Left renal cortex interstitium (tissue), 4 donors: ENCODE measurements around the gene DPYD. TPM values are rescaled to one million over a fixed set of nuclear protein-coding genes. Genes with fewer than 3 reads are reported as not detected.
A peak's percentile ranks its signal among the peaks of the same experiment; 100 is the strongest.

Experiments
- DNase-seq, 4 donors: peaks; one replicate each; pipeline ENCODE4 v3.0.0-alpha.2; 2013; ENCODE audit warnings: low read depth in 4 of 4, low spot score in 2 of 4, missing footprints in 1 of 4
- polyA plus RNA-seq, 4 donors: library from polyadenylated mRNA; unstranded; fragments of 120-200 nt; gene quantifications; one replicate each; pipeline ENCODE4 v1.2.1, GENCODE V29; 2013; ENCODE audit not compliant: insufficient read length in 4 of 4

The DPYD gene
- polyA plus RNA-seq, 4 donors = 10.9 to 14.9 (median 12.9) TPM

- DNase-seq = no peak
Measured at GRCh38 chr1:97802011-97802410, 118.8 kb downstream of the DPYD start.

- no peak for DNase-seq
Measured at GRCh38 chr1:97797403-97798183, 123.2 kb downstream of the DPYD start.

- no peak for DNase-seq
Measured at GRCh38 chr1:97796711-97797110, 124.1 kb downstream of the DPYD start.

GRCh38 chr1:97792655-97793054 is 128.2 kb downstream of the DPYD start:
- no peak for DNase-seq

- no peak for DNase-seq
Measured at GRCh38 chr1:97791251-97791650, 129.6 kb downstream of the DPYD start.

GRCh38 chr1:97787231-97787630 is 133.6 kb downstream of the DPYD start:
- DNase-seq = no peak

- DNase-seq = no peak
Measured at GRCh38 chr1:97784661-97785060, 136.2 kb downstream of the DPYD start.

- DNase-seq = no peak
Measured at GRCh38 chr1:97783751-97784150, 137.1 kb downstream of the DPYD start.

GRCh38 chr1:97781762-97782337 is 139.0 kb downstream of the DPYD start:
- DNase-seq = no peak

GRCh38 chr1:97780884-97781283 is 139.9 kb downstream of the DPYD start:
- no peak for DNase-seq

GRCh38 chr1:97778718-97779117 is 142.1 kb downstream of the DPYD start:
- DNase-seq = no peak

GRCh38 chr1:97770376-97770775 is 150.5 kb downstream of the DPYD start:
- DNase-seq = no peak

GRCh38 chr1:97767381-97767780 is 153.5 kb downstream of the DPYD start:
- DNase-seq = no peak

- no peak for DNase-seq
Measured at GRCh38 chr1:97764991-97765390, 155.8 kb downstream of the DPYD start.

- DNase-seq = no peak
Measured at GRCh38 chr1:97761637-97762036, 159.2 kb downstream of the DPYD start.

- DNase-seq = no peak
Measured at GRCh38 chr1:97759078-97759477, 161.8 kb downstream of the DPYD start.

- peak in 3 of 4 donors; percentile 23 to 43 (median 32) for DNase-seq
Measured at GRCh38 chr1:97758541-97759057, 162.2 kb downstream of the DPYD start.

GRCh38 chr1:97745912-97746311 is 174.9 kb downstream of the DPYD start:
- no peak for DNase-seq

- DNase-seq = no peak
Measured at GRCh38 chr1:97744977-97745376, 175.9 kb downstream of the DPYD start.

GRCh38 chr1:97743129-97743528 is 177.7 kb downstream of the DPYD start:
- no peak for DNase-seq

- DNase-seq = no peak
Measured at GRCh38 chr1:97740891-97741290, 179.9 kb downstream of the DPYD start.

GRCh38 chr1:97739596-97740103 is 181.2 kb downstream of the DPYD start:
- no peak for DNase-seq
